Activated CD4-positive, alpha-beta memory T cell treated with anti-CD3 and anti-CD28 coated beads for 36 hours (primary cell): ENCODE results near the gene LRRC47. TPM values are rescaled to one million over a fixed set of nuclear protein-coding genes. Genes with fewer than 3 reads are reported as not detected.

Experiments used
- CTCF ChIA-PET: fragments of 350-600 bp; sonication (Branson Sonifier 250); formaldehyde crosslinking; loops from one replicate; lab custom pipeline; 2021; ENCODE audit warnings: antibody characterized with exemption, inconsistent platforms; lab: Charles Lee
- POLR2A ChIA-PET: fragments of 350-600 bp; sonication (Branson Sonifier 250); formaldehyde crosslinking; loops from one replicate; lab custom pipeline; 2021; ENCODE audit warnings: antibody characterized with exemption; lab: Charles Lee
- DNase-seq: peaks from one replicate; pipeline ENCODE4 v3.0.0-alpha.2; 2020
- H3K27ac Mint-ChIP-seq: one replicate; pipeline ENCODE4 v1.8.0; 2021; ENCODE audit warnings: mixed read lengths
- H3K27me3 Mint-ChIP-seq: one replicate; pipeline ENCODE4 v1.8.0; 2021; ENCODE audit warnings: mixed read lengths
- H3K36me3 Mint-ChIP-seq: one replicate; pipeline ENCODE4 v1.8.0; 2021; ENCODE audit warnings: mixed read lengths
- H3K4me1 Mint-ChIP-seq: one replicate; pipeline ENCODE4 v1.8.0; 2021; ENCODE audit warnings: low read depth, mixed read lengths
- H3K4me3 Mint-ChIP-seq: one replicate; pipeline ENCODE4 v1.8.0; 2021; ENCODE audit warnings: mild to moderate bottlenecking, mixed read lengths
- H3K9me3 Mint-ChIP-seq: one replicate; pipeline ENCODE4 v1.8.0; 2021; ENCODE audit warnings: mixed read lengths
- intact Hi-C: fragments of 100-400 bp; cut with micrococcal nuclease; formaldehyde crosslinking; loops from one replicate; pipeline ENCODE4 v1.15.1; 2023
- total RNA-seq, 2 experiments: library from RNA; stranded (reverse); gene quantifications; one replicate each; pipeline ENCODE4 v1.2.3, GENCODE V29; 2021

LRRC47 gene
- total RNA-seq, 2 experiments from 2014 or later = 26.1 to 29.2 TPM

DNA sequence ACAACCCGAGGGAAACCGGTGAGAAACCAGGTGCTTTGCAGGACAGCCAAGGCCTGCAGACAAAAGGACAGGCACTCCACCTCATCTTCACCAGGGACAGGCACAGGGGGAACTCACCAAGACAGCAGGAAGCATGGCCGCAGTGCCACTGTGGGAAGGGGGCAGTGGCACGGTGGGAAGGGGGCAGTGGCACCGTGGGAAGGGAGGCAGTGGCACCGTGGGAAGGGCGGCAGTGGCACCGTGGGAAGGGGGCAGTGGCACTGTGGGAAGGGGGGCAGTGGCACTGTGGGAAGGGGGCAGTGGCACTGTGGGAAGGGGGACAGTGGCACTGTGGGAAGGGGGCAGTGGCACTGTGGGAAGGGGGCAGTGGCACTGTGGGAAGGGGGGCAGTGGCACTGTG, 28.4 kb upstream of the LRRC47 start:
- Mint-ChIP-seq H3K9me3 (no peaks in the 10 kb centered on the region), H3K27me3 (no peaks in the 10 kb centered on the region), H3K4me1 (no peaks in the 10 kb centered on the region), H3K4me3 (no peak overlapping the region), H3K36me3 (peaks cover 24% of the 10 kb centered on the region), H3K27ac (no peak overlapping the region)
- intact Hi-C loops = no loop called here
- ChIA-PET CTCF (no interaction called here), POLR2A (no interaction called here)
- DNase-seq = no peak

DNA sequence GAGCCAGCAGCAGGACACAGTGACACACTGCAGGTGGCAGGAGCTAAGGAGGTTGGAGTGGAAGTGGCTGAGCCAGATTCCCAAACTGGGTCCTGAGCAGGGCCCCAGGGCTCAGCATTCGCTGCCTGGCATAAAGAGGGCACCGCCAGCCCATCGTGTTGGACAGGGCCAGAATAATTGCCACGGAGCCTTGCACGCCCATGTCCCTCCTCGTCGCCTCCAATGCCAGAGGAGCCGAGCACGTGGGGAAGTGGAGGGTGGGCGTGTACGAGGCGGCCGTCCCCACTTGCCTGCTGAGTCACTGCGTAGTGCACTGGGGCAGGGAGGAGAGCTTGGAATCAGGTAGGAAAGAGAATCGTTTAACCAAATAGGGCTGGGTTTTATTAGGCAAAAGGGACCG, 26.1 kb upstream of the LRRC47 start:
- no peak for DNase-seq
- no peaks in the 10 kb centered on the region for H3K4me1 Mint-ChIP-seq
- intact Hi-C loops = no loop called here
- H3K36me3 Mint-ChIP-seq = peaks cover 19% of the 10 kb centered on the region
- ChIA-PET POLR2A (no interaction called here), CTCF (no interaction called here)
- H3K9me3 Mint-ChIP-seq = no peaks in the 10 kb centered on the region
- no peaks in the 10 kb centered on the region for H3K27me3 Mint-ChIP-seq
- no peak overlapping the region for H3K27ac Mint-ChIP-seq
- no peak overlapping the region for H3K4me3 Mint-ChIP-seq

DNA sequence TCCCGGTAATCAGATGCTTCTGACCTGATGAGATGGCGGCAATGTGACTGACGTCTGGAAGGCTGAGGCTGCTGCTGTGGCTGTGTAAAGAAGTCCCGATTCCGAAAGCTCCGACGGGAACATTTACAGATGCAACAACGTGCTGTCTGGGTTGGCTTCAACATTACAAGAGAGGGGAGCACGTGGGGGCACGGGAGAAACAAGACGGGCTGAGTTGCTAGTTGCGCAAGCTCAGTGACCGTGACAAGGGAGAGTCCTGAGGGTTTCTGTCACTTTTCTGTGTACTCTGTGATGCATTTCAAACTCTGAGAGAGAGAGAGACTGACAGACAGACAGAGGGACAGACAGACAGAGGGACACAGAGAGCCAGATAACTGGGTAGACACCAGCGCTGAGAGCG, 25.6 kb upstream of the LRRC47 start:
- ChIA-PET POLR2A (no interaction called here), CTCF (no interaction called here)
- Mint-ChIP-seq H3K27me3 (no peaks in the 10 kb centered on the region), H3K4me1 (no peaks in the 10 kb centered on the region), H3K36me3 (peaks cover 19% of the 10 kb centered on the region), H3K4me3 (no peak overlapping the region), H3K9me3 (no peaks in the 10 kb centered on the region), H3K27ac (no peak overlapping the region)
- DNase-seq = no peak
- intact Hi-C loops = no loop called here

DNA sequence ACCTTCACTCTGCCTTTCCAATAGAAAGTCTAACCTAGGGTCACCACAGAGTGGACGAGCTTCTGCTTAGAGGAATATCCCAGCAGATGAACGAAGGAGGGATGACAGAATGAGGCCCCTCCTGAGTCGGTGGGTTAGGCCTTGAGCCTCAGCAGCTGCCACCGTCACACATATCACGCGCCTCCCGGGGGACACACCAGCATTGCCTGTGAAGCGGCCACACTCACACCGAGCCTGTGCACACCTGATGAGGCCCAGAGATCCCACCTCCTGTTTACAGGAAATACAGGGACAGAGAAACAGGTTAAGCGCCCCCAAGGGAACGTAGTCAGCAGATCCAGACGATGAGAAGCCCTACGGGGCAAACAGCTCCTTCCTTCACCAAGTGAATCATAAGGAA, 25.1 kb upstream of the LRRC47 start:
- Mint-ChIP-seq H3K27me3 (no peaks in the 10 kb centered on the region), H3K36me3 (peaks cover 19% of the 10 kb centered on the region), H3K9me3 (no peaks in the 10 kb centered on the region), H3K4me3 (no peak overlapping the region), H3K4me1 (no peaks in the 10 kb centered on the region), H3K27ac (no peak overlapping the region)
- intact Hi-C loops = no loop called here
- no peak for DNase-seq
- POLR2A ChIA-PET = no interaction called here
- CTCF ChIA-PET = no interaction called here

DNA sequence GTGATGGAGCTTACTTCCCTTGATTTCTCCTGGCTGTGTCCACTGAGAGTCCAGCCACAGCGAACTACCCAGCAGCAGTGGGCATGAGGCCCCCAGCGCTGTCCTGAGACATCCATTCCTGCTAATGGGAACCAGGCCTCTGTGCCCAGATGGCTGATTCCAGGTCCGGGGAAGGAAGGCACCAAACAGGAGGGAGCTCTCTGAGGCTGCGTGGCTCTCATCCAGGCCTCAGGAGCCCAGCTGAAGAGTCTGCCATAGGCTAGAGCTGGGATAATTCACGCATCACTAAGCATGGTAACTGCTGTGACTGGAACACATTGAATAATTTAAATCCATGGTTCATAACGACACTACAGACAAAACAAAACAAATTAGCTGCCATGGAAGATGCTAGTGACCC, 24.7 kb upstream of the LRRC47 start:
- ChIA-PET POLR2A (no interaction called here), CTCF (no interaction called here)
- Mint-ChIP-seq H3K9me3 (no peaks in the 10 kb centered on the region), H3K27me3 (no peaks in the 10 kb centered on the region), H3K4me3 (no peak overlapping the region), H3K27ac (no peak overlapping the region), H3K36me3 (peaks cover 19% of the 10 kb centered on the region), H3K4me1 (no peaks in the 10 kb centered on the region)
- intact Hi-C loops = no loop called here
- no peak for DNase-seq

DNA sequence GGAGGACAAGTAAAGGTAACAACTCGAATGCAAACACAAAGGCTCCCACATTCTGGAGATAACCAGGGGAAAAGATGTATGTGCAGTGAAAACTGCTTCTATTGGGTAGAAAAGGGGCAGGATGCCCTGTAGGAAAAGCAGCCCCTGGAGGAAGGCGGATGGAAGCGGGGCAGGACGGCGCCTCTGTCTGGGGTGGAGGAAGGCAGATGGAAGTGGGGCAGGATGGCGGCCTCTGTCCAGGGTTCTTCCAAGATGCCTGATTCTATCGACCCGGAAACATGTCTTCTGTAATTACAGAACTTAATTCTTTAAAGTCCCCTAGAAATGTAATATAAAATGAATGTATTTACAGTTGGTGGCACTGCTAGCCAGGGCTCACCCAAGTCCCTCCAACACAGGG, 24.0 kb upstream of the LRRC47 start:
- Mint-ChIP-seq H3K4me3 (no peak overlapping the region), H3K4me1 (no peaks in the 10 kb centered on the region), H3K36me3 (peaks cover 16% of the 10 kb centered on the region), H3K9me3 (no peaks in the 10 kb centered on the region), H3K27ac (no peak overlapping the region), H3K27me3 (no peaks in the 10 kb centered on the region)
- CTCF ChIA-PET = no interaction called here
- DNase-seq = no peak
- POLR2A ChIA-PET = no interaction called here
- intact Hi-C loops = no loop called here

DNA sequence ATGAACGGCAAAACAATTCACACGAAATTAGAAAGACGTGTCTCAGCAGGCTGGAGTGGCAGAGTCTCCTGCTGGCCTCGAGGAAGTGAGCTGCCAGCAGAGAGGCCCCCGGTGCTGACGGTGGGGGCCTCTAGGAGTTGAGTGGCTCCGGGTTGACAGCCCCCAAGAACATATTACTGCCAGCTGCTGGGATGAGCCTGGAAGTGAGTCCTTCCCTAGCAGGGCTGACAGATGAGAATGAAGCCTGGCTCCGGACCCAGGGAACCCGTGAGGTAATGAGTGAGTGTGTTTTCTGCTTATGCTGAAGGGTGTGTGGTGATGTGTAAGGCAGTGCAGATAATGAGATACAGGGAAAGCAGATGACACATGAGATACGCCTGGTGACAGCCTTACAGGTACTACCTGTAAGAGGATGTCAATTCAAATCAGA, 23.5 kb upstream of the LRRC47 start:
- peaks cover 19% of the 10 kb centered on the region for H3K36me3 Mint-ChIP-seq
- no peak for DNase-seq
- CTCF ChIA-PET = no interaction called here

DNA sequence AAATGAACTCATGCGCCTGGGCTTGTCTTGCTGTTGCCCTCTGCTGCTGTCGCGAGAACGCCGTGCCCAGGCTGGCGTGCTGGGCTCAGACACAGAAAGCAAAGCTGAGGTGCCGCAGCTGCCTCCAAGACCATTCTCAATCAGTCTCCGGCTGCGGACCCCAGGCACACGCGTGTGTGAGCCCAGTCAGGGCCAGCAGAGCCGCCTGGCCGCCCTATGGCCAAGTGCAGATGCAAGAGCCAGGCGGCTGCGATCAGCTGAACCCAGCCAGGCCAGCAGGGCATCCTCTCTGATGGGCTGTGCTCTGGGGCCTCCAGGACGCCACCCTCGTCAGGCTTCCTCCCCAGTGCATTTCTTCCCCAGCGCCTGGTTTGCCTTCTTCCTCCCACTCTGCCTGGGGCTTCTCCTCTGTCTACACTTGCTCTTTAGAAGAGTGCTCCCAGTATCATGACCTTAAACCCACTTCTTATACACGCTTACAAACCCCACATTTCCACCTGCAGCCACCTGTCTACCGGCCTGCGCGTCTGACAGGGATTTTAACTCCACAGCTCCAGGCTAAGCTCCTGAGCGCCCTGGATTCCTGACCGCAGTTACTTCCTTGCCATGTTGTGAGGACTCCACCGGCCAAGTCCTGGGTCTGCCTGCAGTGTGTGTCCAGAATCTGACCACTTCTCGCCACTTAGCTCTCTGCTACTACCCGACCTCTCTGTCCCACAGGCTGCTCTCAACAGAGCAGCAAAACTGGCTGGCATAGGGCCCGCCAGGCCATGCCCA, 21.7 kb upstream of the LRRC47 start:
- CTCF ChIA-PET = no interaction called here

More for the DNA sequence above, 23.5 kb upstream of the LRRC47 start:
- H3K9me3 Mint-ChIP-seq = no peaks in the 10 kb centered on the region
- H3K27me3 Mint-ChIP-seq = no peaks in the 10 kb centered on the region
- no peaks in the 10 kb centered on the region for H3K4me1 Mint-ChIP-seq
- H3K27ac Mint-ChIP-seq = no peak overlapping the region
- no peak overlapping the region for H3K4me3 Mint-ChIP-seq
- POLR2A ChIA-PET = no interaction called here
- intact Hi-C loops = no loop called here

DNA sequence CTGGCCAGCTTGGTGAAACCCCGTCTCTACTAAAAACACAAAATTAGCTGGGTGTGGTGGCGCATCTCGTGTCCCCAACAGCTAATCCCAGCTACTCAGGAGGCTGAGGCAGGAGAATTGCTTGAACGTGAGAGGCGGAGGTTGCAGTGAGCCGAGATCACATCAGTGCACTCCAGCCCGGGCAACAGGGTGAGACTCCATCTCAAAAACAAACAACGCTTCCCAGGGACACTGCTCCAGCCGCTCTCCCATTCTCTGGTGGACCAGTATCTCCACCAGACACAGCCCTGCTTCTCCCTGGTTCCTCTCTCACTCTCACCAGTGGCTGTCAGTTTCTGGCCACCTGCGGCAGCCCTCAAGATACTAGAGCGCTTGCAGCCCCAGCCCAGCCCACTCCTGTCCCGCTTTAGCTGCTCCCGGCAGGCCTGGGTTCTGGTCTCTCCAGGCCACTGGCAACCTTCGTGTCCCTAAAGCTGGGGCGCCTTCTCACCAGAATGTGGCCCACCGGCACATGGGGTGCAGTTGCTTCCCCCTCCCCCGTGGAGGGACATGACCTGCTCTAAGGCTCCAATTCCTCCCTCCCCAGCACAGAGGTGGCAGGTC, 20.9 kb upstream of the LRRC47 start:
- Mint-ChIP-seq H3K27me3 (no peaks in the 10 kb centered on the region), H3K9me3 (no peaks in the 10 kb centered on the region), H3K4me3 (no peak overlapping the region), H3K27ac (no peak overlapping the region), H3K4me1 (no peaks in the 10 kb centered on the region), H3K36me3 (peaks cover 17% of the 10 kb centered on the region)
- DNase-seq = no peak
- ChIA-PET CTCF (no interaction called here), POLR2A (no interaction called here)
- intact Hi-C loops = no loop called here

More for the DNA sequence above, 21.7 kb upstream of the LRRC47 start:
- Mint-ChIP-seq H3K36me3 (peaks cover 17% of the 10 kb centered on the region), H3K27me3 (no peaks in the 10 kb centered on the region), H3K9me3 (no peaks in the 10 kb centered on the region), H3K4me1 (no peaks in the 10 kb centered on the region), H3K27ac (no peak overlapping the region), H3K4me3 (no peak overlapping the region)
- no peak for DNase-seq
- intact Hi-C loops = no loop called here
- POLR2A ChIA-PET = no interaction called here

DNA sequence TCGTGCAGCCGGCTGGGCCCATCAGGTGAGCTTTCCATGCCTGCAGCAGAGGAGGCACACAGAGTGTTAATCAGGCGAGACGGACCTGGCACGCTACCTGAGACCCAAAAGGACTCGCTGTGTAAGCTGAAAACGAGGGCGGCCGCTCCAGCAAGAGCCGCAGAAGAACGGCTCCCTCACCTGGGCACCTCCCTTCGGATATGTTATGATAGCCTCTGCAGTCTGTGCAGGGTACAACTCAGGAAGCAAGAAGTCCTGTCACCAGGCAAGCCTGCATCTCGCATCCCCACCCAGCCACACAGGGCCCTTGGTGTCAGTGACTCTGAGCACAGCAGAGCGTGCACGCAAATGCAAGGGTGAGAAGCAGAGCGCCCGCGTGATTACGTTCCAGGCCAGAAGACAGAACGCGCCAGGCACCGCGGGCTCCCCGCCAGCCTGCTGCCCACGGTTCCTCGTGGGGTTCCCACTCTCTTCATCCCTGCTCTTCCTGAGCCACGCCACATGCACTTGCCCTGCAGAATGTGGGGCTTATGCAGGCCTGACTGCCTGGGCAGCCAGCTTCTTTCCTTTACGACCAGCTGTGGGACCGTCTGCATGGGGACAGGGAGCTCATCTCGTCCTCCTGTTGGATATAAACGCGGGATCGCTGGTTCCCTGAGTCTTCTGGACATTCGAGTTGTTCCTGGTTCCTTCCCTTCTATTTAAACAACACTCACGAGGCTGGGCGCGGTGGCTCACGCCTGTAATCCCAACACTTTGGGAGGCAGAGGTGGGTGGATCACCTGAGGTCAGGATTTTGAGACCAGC, 20.2 kb upstream of the LRRC47 start:
- intact Hi-C loops = no loop called here
- Mint-ChIP-seq H3K9me3 (no peaks in the 10 kb centered on the region), H3K27ac (no peak overlapping the region), H3K4me3 (no peak overlapping the region), H3K36me3 (peaks cover 14% of the 10 kb centered on the region), H3K27me3 (no peaks in the 10 kb centered on the region), H3K4me1 (no peaks in the 10 kb centered on the region)
- CTCF ChIA-PET = no interaction called here
- DNase-seq = no peak
- POLR2A ChIA-PET = no interaction called here

DNA sequence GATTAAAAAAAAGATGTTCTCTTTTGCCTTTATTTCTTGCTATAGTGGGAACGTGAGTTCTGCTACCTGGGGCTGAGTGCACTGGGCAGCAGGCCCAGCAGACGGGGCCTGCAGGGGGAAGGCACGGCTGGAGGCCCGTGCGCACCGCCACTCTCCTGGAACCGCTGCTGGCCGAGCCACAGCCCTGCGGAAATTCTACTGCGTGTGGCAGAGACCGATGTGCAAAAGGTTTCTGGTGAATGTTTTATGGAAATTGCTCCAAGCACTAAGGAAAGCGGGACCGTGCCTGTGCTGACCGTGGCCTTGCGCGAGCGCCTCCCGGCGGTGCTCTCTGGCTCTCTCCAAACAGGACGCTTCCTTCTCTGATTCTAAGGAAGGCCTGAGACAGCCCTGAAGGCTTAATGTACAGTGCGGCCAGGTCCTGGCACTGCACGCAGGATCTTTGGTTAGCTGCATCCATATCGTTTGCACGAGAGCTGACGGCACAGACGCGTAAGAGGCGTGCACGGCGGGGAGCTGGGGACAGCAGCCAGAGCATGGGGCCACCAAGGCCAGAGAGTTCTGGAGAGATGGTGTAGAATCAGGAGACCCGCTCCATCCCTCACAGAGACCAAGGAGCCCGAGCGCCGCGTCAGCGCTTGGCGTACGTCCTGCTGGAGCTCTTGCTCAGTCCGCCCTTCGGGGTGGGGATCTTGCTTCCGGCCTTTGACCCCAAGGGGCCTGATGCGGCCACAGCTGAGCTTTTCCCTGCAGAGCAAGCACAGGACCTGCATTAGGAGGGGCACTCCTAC, 18.7 kb upstream of the LRRC47 start:
- intact Hi-C loops = no loop called here
- no peak for DNase-seq
- Mint-ChIP-seq H3K36me3 (peaks cover 12% of the 10 kb centered on the region), H3K27ac (no peak overlapping the region), H3K4me1 (no peaks in the 10 kb centered on the region), H3K9me3 (no peaks in the 10 kb centered on the region), H3K27me3 (no peaks in the 10 kb centered on the region), H3K4me3 (no peak overlapping the region)
- ChIA-PET CTCF (no interaction called here), POLR2A (no interaction called here)

DNA sequence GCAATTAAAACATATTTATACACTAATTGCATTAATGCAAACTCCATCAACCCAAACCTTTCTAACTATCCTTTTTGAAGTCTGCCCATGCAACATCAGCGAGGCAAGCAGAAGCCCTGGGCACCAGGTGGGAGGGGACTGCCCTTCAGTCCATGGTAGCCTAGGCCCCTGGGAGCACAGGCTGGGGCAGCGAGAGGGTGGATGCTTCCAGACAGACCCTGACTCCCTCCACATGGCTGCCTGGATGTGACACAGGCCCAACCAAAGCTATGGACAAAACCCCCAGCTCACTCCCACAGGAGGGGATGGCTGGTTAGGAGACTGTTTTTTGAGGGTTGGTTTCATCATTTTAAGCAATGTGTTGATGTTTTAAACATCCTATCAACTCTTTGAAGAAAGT, 17.8 kb upstream of the LRRC47 start:
- H3K4me1 Mint-ChIP-seq = no peaks in the 10 kb centered on the region
- no peaks in the 10 kb centered on the region for H3K27me3 Mint-ChIP-seq
- peaks cover 10% of the 10 kb centered on the region for H3K36me3 Mint-ChIP-seq
- CTCF ChIA-PET = no interaction called here
- H3K4me3 Mint-ChIP-seq = no peak overlapping the region
- intact Hi-C loops = no loop called here
- H3K9me3 Mint-ChIP-seq = no peaks in the 10 kb centered on the region
- no peak overlapping the region for H3K27ac Mint-ChIP-seq
- no peak for DNase-seq
- POLR2A ChIA-PET = no interaction called here
